ENCODE measurements around the gene OR5AS1.
"Not testable (repeated sequence)": the region's sequence is repeated elsewhere in the genome, so short reads cannot be mapped to it uniquely, and the experiment has no call there.

OR5AS1 gene

DNA sequence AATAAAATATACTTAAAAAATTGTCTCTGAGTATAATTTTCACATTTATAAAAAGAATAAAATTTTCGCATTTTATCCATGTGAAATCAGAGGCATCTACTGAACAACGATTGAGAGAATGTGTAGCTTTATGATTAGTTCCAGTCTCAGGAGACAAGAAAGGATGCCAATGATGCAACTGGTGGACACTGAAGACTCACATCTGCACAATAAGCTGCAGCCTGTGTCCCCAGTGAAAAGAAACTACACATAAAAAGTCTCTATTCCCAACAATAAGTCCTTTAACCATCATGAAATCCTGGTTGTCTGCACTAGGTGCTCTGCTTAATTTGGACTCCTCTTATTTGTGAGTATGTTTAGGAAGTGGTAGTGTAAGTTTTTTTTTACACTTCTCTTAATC is 22.0 kb downstream of the OR5AS1 start:
- ATAC-seq = no peak
- TF ChIP-seq OSR1 (CRISPR knock-in tag; IDR thresholded peaks at IDR 0.05) (no peak), ZNF70 (CRISPR knock-in tag; IDR thresholded peaks at IDR 0.05) (no peak), BACH2 (CRISPR knock-in tag; IDR thresholded peaks at IDR 0.05; ENCODE audit: borderline replicate concordance) (no peak)

DNA sequence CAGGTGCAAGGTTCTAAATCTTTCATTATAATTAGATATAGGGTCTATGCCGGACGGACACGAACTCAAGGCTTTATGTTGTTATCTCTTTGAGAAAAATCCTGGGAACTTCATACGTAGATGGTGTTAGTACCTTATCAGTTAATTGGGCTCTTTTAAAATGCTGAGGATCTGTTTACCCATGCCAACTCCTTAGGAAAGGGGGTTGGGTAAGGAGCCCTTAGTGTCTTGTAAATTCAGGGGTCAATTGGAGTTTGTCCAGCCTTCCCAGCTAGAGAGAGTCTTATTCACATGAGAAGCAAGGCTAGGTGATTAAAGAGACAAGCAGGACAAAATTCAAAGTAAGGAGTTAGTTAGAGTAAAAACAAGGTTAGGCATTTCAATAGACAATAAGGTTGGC is 28.9 kb downstream of the OR5AS1 start:
- ATAC-seq = not testable (repeated sequence)

DNA sequence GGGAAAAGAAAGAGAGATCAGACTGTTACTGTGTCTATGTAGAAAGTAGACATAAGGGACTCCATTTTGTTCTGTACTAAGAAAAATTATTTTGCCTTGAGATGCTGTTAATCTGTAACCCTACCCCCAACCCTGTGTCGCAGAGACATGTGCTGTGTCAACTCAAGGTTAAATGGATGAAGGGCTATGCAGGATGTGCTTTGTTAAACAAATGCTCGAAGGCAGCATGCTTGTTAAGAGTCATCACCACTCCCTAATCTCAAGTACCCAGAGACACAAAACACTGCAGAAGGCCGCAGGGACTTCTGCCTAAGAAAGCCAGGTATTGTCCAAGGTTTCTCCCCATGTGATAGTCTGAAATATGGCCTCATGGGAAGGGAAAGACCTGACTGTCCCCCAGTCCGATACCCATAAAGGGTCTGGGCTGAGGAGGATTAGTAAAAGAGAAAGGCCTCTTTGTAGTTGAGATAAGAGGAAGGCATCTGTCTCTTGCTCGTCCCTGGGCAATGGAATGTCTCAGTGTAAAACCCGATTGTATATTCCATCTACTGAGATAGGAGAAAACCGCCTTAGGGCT is 30.3 kb downstream of the OR5AS1 start:
- ATAC-seq = not testable (repeated sequence)

DNA sequence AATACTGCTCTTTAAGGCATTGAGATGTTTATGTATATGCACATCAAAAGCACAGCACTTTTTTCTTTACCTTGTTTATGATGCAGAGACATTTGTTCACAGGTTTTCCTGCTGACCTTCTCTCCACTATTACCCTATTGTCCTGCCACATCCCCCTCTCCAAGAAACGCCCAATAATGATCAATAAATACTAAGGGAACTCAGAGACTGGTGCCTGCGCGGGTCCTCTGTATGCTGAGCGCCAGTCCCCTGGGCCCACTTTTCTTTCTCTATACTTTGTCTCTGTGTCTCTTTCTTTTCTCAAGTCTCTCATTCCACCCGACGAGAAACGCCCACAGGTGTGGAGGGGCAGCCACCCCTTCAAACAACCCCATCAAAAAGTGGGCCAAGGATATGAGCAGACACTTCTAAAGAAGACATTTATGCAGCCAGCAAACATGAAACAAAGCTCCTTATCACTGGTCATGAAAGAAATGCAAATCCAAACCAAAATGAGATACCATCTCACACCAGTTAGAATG is 30.9 kb downstream of the OR5AS1 start:
- not testable (repeated sequence) for ATAC-seq

DNA sequence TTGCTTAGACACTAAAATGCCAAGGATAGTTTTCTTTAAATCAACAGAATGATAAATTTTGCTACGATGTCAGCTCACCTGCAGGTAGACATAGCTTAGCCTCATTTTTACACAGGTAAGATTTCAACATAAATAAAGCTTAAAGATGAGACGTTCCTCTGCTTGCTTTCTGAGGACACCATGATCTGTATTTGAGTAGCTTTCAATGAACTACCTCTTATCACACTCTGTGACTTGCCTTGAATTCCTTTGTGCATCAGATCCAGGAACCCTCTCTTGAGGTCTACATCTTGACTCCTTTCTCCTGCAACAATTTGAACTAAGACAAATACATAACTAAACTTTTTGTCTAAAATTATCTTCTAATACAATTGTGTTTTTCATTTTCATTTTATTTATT is 39.5 kb downstream of the OR5AS1 start:
- no peak for ATAC-seq
- TF ChIP-seq SNAI2 (CRISPR knock-in tag; IDR thresholded peaks at IDR 0.05) (no peak), OSR1 (CRISPR knock-in tag; IDR thresholded peaks at IDR 0.05) (no peak), ESRRG (CRISPR knock-in tag; IDR thresholded peaks at IDR 0.05) (no peak), TOX (CRISPR knock-in tag; IDR thresholded peaks at IDR 0.05; ENCODE audit: borderline replicate concordance) (no peak), TCF4 (CRISPR knock-in tag; IDR thresholded peaks at IDR 0.05; ENCODE audit: borderline replicate concordance) (no peak), ZC3H10 (CRISPR knock-in tag; IDR thresholded peaks at IDR 0.05) (no peak), CSDC2 (CRISPR knock-in tag; IDR thresholded peaks at IDR 0.05) (no peak), ZFP30 (CRISPR knock-in tag; IDR thresholded peaks at IDR 0.05) (no peak), PPARA (CRISPR knock-in tag; IDR thresholded peaks at IDR 0.05; ENCODE audit: borderline replicate concordance) (no peak), ARNTL (CRISPR knock-in tag; IDR thresholded peaks at IDR 0.05; ENCODE audit: borderline replicate concordance, low read depth) (no peak), RARB (CRISPR knock-in tag; IDR thresholded peaks at IDR 0.05) (no peak), GLIS3 (CRISPR knock-in tag; IDR thresholded peaks at IDR 0.05) (no peak), ISL1 (CRISPR knock-in tag; IDR thresholded peaks at IDR 0.05) (no peak)
- TF ChIP-seq, protein P1, sequence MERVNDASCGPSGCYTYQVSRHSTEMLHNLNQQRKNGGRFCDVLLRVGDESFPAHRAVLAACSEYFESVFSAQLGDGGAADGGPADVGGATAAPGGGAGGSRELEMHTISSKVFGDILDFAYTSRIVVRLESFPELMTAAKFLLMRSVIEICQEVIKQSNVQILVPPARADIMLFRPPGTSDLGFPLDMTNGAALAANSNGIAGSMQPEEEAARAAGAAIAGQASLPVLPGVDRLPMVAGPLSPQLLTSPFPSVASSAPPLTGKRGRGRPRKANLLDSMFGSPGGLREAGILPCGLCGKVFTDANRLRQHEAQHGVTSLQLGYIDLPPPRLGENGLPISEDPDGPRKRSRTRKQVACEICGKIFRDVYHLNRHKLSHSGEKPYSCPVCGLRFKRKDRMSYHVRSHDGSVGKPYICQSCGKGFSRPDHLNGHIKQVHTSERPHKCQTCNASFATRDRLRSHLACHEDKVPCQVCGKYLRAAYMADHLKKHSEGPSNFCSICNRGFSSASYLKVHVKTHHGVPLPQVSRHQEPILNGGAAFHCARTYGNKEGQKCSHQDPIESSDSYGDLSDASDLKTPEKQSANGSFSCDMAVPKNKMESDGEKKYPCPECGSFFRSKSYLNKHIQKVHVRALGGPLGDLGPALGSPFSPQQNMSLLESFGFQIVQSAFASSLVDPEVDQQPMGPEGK (CRISPR knock-in tag; IDR thresholded peaks at IDR 0.05; ENCODE audit: borderline replicate concordance) = no peak
- TF ChIP-seq, protein P2, sequence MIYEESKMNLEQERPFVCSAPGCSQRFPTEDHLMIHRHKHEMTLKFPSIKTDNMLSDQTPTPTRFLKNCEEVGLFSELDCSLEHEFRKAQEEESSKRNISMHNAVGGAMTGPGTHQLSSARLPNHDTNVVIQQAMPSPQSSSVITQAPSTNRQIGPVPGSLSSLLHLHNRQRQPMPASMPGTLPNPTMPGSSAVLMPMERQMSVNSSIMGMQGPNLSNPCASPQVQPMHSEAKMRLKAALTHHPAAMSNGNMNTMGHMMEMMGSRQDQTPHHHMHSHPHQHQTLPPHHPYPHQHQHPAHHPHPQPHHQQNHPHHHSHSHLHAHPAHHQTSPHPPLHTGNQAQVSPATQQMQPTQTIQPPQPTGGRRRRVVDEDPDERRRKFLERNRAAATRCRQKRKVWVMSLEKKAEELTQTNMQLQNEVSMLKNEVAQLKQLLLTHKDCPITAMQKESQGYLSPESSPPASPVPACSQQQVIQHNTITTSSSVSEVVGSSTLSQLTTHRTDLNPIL (CRISPR knock-in tag; IDR thresholded peaks at IDR 0.05; ENCODE audit: low read depth) = no peak

All from SK-N-SH treated with all-trans-retinoic acid at 6 μM for 48 hours (cell line).